ENCODE data around the gene ALDH1A3.

The ALDH1A3 gene

DNA sequence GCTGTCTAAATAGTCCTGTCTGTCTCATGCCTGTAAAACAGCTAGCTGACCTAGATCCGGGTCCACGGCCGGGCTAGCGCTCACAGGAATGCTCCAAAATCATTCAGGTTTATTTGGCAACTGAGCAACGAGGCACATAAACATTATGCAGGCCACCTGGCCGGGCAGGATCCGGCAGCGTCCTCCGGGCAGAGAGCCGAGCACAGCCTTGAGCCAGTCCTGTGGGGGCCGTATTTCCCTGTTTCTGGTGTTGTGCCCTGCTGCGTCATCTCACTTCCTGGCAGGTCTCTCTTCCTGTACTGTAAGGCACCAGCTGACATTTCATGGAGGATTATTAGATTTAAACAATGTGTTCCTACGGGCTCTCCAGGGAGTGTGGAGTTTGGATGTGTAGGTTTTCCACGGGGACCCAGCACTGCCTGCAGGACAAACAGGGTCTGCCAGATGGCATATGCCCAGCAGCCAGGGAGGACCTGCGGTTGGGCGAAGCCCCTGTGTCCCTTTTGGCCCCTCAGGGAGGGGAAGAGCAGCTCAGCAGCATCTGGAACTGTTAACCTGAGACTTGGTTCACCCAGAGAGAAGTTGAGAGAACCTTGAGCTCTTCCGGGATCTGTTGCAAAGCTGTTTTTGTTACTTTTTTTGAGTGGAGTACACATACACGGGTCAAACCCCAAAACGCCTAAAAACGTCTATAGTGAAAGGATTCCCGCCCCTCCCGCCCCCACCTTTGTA lies 23.0 kb downstream of the ALDH1A3 start:
- DNase-seq = peak; percentile 81

DNA sequence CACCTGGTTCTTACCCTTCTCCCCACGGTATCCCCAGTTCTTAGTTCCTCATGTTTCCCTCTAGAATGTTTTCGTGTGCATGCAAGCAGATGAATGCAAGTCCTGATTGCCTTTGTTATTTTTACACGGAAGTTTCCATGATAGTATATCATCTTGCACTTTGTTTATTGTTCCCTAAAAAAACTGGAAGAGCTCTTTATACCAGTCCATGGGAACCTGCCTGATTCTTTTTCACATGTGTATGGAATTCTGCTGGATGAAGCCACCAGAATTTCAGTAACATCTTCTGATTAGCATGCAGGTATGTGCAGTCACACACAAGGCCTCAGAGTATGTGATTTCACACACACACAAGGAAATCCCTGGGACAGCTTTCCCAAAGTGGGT lies 23.5 kb downstream of the ALDH1A3 start:
- no peak for DNase-seq

DNA sequence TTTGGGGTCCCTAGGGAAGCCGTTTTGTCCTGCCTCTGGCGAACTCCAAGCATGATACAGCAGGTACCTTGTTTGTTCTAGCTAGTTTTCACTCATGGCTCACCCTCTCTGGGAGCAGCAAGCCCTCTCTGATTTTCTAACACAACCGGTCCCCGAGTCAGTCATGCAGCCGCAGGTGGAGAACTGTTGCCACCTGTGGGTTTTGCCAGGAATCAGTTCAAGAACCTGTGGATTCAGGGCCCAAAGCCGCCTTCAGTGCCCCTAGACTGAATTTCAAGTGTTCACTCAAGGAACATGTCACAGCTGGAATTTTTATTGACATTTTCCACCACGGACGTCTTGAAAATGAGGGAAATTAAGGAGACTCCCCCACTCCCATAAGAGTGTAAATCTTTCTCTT lies 26.2 kb downstream of the ALDH1A3 start:
- no peak for DNase-seq

DNA sequence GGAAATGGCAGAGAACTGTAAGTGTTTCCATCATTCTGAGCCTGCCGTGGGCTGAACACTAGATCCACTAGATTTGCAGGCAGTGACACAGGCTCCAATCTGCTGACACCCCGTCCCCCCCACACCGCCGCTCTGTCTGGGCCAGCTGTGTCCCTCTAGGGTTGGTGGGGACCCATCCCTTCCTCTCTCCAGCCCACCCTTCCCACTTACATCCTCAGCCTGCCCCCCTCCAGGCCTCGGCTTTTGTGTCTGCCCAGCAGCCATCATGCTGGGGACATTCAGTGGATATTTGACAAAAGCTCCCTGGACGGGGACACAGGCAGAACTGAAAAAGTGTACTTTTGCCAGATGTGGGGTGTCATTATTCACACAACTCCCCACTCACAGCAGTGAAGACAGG lies 28.8 kb downstream of the ALDH1A3 start:
- no peak for DNase-seq

DNA sequence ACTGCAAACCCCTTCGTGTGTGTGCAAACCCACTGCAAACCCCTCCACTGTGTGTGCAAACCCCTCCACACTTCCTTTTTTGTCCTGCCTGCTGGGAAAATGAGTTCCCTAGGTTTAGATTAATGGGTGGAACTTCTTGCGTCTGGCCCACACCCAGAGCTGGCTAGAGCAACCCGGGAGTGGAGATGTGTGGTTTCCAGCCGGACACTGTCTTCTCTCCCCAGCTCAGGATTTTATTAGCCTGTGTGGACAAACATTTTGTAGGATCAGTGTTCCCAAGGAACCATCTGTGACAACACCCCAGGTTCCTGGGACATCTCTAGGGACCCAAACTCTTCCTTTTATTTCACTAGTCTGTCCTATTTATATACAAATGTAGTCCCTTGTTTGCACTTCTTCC lies 29.9 kb downstream of the ALDH1A3 start:
- DNase-seq = no peak

DNA sequence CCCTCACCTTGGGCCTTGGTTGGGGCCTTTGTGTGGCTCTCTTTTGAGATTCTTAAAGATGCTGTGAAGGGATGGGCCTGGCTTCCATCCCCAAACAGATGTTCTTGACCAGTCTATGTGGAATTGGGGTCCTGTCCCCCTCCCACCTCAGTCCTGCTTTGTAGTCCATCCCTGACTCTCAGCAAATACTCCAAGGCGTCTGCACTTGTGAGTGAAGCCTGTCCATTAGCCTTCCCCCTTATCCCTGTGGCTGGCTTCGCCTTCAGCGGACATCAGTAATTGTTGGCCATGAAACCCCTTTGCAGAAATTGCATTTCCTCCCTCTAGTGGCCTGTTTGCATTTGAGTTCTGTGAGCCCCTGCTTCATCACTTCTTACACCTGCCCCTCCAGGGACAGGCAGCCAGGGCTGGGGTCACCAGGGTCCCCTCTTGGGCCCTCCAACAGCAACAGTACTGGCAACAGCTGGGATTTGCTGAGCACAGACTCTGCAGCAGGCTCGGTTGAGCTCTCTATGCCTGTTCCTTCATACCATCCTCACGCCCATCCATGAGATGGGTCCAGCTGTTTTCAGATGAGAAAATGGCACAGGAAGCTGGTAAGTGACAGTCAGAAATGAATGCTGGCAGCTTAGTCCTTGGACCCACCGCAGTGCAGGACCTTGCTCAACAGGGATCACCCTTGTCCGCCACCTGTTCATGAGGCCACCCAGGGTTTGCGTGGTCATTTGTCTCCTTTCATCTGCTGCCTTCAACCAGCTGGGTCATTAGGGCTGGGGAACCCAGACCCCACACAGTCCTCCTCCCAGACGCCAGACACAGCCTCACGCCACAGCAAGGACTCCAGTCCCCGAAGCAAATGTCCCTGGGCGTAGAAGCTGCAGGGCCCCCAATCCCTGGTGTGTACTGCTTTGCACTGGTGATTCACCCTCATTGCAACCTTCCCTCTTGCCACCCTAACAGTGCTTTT lies 30.6 kb downstream of the ALDH1A3 start:
- no peak for DNase-seq

DNA sequence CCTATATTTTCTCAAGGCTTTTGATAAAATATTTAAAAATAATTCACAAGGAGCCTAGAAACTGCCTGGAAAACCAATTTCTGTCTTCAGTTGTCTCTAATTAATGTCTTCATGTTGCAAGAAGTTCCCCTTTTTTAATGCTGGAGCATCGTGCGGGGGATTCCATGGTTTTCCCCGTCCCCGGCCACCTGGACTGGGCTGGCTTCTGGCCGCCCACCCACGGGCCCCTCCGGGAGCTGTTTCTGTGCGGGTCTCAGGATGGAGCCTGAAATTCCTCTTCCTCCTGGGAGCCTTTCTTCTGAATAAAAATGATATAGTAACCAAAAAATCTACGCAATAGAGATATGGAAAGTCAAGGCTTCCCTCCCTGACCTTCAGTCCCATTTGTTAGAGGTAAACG lies 31.5 kb downstream of the ALDH1A3 start:
- no peak for DNase-seq

DNA sequence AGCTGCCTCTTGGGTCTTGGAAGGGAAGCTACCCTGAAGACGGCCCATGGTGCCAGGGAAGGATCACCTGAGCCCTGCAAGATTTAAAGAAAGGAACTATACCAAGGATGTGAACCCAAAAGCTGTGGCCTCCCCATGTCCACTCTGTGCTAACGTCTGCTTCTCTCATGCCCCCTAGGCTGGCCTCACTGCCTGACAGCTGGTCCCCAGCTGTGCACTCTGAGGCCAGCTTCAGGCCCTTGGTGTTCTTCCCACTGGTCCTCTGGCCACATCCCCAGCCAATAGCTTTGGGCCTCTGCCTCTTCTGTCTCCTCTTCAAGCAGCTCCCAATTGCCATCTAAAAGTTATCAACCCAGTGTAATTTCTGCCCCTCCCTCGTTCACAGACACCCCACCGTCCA lies 34.3 kb downstream of the ALDH1A3 start:
- no peak for DNase-seq

DNA sequence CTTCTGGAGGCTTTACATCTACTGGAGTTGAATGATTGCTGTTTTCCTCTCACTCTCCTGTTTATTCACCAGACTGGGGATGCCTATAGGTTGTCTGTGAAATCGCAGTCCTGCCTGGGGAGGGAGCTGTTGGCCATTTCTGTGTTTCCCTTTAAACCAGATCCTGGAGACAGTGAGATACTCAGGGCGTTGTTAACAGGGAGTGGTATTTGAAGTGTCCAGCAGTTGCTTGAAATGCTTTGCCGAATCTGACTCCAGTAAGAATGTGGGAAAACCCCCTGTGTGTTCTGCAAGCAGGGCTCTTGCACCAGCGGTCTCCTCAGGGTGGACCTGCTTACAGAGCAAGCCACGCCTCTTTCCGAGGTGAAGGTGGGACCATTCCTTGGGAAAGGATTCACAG lies 35.2 kb downstream of the ALDH1A3 start:
- no peak for DNase-seq

DNA sequence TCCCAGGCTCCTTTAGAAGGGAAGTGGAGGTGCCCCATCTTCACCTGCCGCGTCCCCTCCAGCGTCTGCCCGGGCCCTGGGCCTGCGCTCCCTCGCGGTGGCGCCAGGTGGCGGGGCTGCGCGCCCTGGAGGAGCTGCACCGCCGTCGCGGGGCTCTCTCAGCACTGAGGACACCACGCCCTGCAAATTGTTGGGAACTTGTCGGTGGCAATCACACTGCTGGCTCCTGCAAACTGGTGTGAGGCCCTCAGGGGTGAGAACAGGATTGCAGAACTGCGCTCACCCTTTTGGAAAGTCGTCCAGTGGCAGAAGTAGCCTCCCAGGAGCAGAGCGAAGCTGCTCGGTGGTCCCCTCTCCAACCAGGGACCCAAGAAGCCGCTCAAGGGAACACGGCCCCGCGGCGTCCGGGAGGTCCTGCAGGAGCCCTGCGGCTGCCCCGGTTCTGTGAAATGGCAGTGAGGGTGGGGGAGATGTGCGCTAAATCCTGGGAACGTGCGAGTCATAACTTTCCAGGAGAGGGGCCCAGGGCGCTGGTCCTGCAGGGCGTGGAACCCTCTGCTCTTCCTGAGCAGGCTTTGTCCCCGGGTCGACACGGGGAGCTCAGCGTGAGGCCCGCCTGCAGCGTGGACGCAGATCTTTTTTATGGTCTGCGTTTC lies 38.5 kb downstream of the ALDH1A3 start:
- DNase-seq = peak; percentile 68

DNA sequence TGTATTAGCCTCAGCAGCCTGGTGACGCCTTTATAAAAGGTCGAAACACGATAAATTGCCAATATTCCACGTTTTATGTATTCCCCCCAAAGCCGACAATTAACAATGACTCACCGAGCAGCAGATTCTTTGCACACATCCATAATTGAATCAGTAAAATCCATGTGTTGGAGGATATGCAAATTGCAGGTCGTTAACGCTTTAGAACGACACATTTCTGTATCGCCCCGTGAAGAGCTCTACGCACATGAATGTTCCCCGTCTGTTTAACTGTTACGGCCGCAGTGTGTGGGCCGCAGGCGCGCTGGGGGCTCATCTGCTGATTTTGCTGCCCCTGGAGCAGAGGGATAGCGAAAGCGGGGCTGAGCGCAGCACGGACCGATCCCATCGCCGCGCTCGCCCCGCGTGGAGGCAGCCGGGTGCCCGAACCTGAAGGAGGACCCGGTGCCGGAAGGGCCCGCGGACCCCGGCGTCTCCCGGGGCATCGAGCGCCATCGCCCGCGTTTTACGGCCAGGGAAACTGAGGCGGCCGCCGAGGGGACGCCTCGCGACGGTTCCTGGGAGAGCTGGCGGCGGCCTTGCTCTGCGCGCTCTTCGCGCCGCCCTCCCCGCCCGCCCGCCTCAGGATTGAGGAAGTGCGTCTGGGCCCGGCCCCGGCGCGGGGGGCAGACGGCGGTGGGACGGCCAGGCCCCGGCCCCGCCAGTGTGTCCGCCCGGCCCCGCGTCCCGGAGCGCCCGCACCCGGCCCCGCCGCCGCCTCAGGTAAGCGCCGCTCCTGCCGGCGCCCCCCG lies 39.3 kb downstream of the ALDH1A3 start, which contains the start of gene LRRK1:
Gene LRRK1, plus strand, starts transcription at position 668 of the 791 bp plus-strand sequence. CDS start 5,276 bp downstream, outside the sequence.
- DNase-seq = peak; percentile 59

DNA sequence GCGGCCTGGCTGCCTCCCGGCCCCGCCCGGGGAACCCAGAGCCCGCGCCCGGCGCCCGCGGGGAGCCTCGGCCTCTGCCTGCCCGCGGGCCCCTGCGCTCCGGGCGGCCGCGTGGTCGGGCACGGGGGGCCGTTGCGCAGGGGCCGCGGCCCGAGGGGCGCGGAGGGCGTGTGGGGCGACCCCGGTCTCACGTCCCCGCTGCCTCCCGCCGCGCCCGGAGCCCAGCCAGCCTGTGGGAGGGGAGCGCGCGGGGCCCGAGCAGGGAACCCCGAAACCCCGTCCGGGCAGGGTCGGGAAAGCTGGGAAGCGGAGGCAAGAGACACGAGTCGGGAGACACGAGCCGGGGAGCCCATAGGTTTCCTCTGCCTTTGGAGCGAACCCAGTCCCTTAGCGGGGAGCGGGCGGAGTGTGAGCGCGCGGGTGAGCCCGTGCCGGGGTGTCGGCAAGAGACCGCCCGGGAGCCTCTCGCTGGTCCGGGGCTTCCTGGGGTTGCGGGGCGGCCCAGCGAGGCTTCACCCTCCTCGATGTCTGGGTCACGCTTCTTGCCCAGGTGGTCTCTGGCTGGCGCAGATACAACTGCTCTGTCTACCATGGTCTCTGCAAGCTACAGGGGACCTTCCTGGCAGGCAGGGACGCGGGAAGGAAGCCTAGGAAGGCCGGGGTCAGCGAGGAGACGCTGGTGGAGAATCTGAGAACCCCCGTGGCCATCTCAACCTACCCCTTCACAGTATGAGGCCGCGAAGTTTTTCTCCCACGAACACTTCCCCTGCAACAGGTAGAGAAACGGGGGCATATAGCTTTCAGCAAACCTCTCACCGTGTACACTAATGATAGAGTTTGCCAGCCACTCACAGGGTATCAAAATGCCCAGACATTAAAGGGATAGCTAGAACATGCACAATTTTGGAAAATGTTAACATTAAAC lies 40.1 kb downstream of the ALDH1A3 start:
- DNase-seq = peak; percentile 38

DNA sequence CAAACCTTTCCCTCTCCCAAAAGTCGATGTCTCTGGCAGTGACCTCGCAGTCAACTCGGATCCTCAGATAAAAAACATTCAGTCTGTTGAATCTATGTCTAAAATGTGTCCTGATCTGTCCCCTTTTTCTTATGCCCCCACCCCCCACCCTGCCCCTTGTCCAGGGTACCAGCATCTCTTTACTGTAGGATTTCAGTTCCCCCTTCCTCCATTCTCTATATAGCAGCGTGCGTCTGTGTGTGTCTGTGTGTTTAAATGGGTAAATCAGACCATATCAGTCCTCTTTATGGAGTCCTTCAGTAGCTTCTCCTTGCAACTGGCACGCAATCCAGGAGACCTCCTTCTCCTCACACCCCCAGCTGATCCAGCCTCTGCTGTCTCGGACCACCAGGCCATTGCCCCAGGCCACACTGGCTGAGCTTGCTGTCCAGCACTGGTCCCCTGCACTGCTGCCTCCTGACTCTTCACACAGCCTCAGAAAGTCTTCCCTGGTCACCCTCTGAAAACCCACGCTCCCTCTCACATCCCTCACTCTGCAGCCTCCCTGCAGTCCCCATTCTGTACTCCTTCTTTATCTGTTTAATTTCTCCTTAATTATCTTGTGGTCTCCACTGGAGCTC lies 41.0 kb downstream of the ALDH1A3 start:
- DNase-seq = no peak

DNA sequence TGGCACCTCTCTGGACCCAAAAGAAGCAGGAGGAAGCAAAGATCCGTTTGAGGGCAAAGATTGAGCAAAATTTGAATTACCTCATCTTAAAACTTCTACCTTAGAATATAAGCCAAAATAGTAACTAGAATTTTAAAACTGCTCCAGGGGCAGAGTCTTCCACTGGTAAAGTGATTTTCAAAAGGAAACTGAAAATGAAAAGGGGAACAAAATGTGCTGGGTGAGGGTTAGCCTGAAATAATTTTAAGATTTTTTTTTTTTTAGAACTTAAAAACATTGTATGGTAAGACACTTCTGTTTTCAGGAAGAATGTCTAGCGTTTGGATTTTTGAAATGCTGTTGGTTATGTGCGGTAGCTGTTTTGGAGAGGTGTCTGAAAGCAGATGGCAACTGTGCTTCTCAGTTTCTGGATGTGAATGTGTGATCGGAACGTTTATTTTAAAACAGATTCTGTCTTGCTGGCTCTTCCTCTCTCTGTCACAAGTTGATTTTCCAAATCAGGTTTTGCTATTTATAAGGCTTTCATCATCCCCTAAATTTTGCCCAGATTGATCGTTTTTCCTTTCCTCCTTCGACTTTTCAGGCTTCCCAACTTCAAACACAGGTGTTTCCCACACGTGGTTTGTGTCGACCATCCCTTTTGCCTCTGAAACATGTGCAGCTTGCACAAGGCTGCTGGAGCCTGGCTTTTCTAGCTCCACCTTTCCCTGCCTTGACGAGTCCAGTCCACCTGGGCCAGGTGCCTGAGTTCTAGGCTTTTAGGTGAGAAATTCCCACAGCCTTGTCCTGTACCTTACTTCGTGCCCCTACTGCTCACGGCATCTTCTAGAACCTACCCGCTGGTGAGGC lies 42.8 kb downstream of the ALDH1A3 start:
- no peak for DNase-seq

DNA sequence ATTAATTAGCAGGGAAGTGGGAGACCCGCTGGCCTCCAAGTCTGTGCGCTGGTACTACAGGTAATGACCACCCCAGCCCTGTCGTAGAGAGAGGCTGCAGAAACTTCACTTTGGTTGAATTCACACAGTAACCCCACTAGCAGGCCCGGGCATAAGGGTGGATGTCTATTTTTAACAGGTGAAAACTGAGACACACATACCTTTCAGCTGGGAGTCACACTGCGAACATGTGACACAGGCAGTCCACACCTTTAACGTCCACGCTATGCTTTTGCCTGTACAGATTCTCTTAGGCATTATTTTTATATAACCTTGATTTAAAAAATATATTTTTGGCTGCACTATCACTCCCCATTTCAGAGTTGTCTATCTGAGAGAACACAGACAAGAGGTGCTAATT lies 43.4 kb downstream of the ALDH1A3 start:
- no peak for DNase-seq

DNA sequence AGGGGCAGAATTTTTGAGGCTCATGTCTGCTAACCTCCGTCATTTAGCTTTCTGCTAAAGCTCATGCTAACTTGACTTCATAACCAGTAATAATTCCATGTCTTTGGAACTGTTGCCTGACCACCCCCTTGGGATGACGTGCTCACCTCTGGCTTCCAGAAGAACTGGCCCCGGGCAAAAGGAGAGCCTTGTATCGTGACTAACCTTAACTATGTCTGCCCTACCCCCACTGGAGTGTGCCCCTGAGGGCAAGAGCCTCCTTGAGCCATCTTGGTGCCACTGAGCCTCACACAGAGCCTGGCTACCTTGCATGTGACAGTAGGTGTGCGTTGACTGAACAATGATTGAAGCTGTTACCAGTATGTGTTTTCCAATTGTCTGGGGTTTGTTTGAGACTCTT lies 44.3 kb downstream of the ALDH1A3 start:
- DNase-seq = no peak

DNA sequence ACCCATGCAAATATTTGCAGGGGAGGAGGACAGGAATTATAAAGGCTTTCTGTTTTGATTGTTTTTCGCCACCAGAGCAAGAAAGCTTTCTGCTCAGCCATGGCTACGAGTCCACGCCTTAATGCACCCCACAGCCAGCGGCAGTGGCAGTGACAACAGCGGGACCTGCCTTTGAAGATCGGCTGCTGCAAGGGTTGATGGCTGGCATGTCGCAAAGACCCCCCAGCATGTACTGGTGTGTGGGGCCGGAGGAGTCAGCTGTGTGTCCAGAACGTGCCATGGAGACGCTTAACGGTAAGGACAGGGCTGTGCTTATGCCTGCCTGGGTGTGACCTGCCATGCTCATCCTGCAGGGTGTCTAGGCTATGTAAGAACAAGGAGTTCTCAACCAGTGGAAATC lies 44.8 kb downstream of the ALDH1A3 start:
- DNase-seq = no peak

DNA sequence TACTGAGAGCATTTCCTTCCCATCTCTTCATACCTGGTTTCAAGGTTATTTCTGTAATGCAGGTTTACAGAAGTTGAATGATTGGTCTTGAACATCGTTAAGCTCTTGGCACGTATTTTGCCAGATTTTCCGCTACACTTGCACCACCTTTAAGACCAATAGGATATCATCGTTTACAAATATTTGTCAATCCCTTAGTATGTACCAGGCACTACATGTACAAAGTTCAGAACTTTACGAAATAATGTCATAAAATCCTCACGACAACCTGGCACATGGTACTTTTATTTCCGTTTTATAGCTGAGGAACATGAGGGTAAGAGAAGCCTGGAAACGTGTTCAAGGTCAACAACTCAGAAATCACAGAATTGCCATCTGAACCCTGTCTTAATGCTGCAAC lies 45.8 kb downstream of the ALDH1A3 start:
- no peak for DNase-seq

DNA sequence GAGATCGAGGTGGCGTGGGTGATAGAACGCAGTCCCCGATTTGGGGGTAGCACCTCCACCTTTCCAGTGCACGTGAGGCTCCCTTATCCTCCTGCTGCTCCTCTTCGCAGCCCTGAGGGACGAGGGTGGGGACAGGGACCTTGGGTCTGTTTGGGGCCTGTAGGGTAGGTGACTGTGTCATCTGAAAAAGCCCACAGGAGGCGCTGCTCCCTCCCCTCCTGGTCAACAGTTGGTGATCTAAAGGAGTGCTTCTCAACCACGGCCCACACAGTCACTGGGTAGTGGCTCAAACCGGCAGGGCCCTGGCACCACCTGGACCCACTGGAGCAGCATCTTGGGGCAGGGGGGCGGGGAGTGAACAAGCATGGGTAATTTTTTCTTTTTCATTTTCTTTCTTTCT lies 46.6 kb downstream of the ALDH1A3 start:
- no peak for DNase-seq

Data from fibroblast of skin of abdomen (primary cell).